HG03066 (cell line): ENCODE data around the gene KCTD15.

Experiments
- ATAC-seq: cut with Tn5 transposase; IDR thresholded peaks from one replicate; pipeline ENCODE4 v1.9.1; 2021; ENCODE audit warnings: low read depth; ENCODE audit not compliant: unreplicated experiment

Gene KCTD15

DNA sequence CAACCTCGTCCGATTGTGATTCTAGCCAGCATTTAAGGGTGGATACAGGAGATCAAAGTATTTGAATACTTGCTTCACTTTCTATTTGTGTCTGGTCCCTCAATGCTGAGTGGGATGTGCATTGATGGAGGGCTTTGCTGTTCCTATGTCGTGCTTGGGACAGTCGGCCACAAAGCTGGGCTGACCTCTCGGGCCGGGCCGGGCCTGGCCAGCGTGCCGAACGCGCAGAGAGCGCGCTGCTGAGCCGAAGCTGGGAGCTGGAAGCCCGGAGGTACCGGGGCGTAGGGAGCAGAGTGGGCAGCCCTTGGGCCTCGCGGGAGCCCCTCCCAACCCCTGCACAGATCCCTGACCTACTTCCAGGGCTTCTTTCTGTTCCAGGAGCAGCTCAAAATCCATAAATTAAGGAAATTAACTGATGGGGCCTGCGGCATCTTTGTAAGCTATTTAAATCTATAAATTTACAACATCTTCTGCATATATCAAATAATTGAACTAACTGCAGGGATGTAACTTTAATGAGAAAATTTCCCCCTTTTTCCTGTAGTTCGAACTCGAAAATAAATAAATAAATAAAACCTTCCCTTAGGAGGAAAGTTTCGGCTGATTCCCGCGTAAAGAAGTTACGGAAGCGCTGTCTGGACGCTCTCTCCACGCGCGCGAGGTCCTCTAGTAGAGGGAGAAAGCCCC is 1.8 kb upstream of the KCTD15 start:
- ATAC-seq, result no peak

GRCh38 chr19:33795370-33796163 is 1.1 kb upstream of the KCTD15 start:
- no peak for ATAC-seq

DNA sequence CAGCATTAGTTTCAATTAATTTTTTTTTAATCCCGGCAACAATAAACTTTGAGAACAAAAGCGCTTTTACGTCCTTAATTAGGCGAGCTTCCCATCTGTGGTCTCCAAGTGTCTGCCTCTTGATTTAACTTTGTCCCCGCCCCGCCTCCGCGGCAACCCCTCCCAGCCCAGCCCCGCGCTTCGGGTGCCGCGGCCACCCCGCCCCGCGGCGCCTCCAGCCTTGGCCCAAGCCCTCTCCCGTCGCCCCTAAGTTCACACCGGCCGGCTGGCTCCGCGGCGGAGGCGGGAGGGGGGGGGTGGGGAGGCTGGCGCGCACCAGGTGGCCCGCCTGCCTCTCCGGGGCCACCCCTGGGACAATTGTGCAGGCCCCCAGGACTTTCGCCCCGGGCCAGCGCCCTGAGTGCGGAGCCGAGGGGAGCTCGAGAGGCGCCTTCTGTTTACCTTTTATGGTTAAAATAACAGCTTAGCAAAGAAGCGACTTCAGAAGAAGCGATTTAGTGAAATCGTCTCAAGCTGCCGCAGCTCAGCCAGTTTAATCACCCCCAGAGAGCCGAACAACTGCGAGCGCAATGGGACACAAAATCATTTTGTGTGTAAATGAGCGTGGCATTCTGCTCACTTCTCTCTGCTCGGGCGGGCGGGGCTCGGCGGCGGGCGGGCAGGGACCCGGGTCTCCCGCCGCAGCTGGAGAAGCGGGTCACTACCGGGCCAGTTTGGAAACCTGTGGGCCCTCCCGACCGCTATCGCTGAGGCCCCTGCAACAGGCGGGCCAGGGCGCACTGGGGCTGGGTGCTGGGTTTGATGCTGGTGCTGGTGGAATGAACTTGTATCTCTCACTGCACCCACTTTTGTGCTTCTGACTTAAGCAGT is 1.4 kb downstream of the KCTD15 start:
- ATAC-seq, result no peak

DNA sequence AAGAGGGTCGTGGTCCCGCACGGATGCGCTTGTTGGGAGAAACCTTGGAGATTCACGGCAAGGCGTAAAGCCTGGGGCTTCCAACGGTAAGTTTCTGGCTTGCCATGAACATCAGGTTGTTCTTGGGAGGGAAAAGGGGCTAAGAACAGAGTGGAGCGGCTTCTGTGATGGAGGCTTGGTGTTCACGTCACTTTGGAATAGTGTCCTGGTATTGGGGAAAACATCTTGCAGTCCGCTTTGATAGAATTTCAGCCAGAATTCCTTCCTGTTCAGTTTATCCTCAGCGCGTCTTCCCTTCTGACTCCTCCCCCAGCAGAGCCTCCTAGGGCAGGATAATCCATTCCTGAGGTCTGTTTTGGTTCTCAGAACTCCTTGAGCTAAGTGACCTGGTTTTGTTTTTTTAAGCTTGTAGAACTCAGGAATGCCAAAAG is 2.0 kb downstream of the KCTD15 start:
- no peak for ATAC-seq

DNA sequence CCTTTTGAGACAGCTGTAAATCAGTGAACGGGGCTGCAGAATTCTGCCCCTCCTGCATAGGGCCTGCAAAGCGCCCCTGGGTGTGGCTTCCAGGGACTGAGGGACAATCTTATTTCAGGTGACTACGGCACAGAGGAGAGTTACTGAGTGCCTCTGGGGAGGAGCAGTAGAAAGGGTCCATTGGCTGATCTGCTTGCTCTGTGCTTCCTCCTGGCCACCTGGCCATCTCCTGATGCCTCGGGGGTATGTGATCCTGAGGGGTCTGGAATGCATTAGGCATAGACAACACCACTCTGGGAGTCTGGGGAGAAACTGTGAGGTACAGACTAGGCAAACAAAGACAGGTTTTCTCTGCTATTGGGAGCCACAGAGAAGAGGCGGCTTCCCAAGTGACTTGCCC is 2.8 kb downstream of the KCTD15 start:
- no peak for ATAC-seq

DNA sequence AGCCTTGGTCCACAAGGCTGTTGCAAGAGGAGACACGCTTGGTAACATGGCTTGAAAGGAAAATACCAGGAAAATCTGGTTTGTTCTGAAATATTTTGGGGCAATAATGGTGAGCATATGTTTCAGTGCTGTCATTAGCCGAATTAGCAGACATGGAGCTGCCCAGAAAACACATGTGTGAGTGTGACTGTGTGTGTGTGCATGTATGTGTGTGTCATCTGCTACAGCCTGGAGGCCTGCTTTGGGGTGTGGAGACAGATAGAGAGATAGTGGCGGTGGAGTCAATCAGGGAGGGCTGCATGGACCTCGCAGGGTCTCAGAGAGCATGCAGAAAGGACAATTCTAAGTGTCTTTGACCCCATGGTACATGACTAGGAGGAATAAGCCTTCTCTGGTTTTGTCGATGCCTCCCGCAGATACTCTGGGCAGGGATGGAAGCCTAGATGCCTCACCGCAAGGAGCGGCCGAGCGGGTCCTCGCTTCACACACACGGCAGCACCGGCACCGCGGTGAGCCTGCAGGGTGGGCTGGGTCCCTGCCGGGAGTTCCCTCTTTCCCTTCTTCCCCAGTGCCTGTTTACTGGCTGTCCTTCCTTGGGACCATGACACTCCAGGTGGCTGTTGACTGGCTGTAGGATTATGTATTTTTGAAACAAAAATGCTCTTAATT is 3.5 kb downstream of the KCTD15 start:
- ATAC-seq, result no peak

GRCh38 chr19:33801411-33801810 is 4.7 kb downstream of the KCTD15 start:
- ATAC-seq, result no peak

DNA sequence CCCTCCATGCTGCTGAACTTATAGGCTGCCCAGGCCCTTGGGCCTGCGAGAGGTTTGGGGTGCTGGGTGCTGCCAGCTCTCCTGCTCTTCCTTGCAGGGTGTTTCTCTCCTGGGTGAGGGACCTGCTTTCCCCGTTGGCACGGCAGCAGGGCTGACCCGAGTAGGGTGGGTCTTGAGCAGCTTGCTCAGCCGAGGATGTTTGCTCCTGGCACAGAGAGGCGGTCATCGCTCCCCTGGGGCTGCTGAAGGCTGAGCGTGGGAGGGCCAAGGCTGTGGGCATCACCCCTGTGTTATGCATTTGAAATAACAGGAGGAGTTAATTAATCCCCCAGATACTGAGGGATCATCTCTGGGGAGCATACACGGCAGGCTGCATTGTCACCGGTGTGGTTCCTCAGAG is 5.3 kb downstream of the KCTD15 start:
- ATAC-seq, result no peak

GRCh38 chr19:33802801-33803200 is 6.1 kb downstream of the KCTD15 start:
- no peak for ATAC-seq

DNA sequence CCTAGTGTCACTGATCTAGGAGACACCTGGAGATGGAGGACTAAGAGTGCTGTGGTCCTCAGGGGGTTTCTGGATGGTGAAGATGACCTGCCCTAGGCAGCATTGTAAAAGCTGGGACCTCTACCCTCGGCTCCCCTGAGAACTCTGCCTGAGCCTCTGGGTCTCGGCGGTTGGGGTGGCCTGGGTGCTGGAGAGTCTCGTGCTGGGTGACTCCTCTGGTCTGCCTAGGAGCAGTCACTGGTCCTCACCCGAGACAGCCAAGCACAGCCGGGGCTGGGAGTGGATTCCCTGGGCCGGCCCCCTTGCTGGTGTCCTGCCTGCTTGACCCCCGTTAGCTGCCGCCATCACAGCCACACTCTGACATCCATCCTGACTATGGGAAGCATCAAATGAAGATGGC is 6.7 kb downstream of the KCTD15 start:
- ATAC-seq, result no peak

- ATAC-seq, result no peak
Observed at GRCh38 chr19:33804021-33804799, 7.5 kb downstream of the KCTD15 start.

DNA sequence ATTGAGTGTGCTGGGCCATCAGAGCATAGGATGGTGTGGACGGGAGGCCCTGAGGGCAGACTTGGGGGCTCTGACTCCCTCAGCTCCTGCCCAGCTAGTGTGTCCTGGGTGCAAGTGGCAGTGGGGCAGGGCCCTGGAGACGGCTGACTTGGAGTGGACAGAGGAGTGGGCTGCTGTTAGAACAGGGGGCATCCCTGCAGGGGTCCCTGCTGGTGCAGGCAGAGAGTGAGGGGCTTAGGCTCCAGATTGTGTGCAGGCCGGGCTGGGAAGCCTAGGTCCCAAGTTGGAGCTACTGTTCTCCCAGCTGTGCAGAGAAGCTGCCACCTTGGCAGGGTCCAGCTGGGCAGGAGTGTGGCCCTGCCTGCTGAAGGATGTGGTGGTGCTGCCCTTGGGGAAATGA is 8.6 kb downstream of the KCTD15 start:
- no peak for ATAC-seq

- ATAC-seq, result no peak
Observed at GRCh38 chr19:33805840-33806433, 9.3 kb downstream of the KCTD15 start.

DNA sequence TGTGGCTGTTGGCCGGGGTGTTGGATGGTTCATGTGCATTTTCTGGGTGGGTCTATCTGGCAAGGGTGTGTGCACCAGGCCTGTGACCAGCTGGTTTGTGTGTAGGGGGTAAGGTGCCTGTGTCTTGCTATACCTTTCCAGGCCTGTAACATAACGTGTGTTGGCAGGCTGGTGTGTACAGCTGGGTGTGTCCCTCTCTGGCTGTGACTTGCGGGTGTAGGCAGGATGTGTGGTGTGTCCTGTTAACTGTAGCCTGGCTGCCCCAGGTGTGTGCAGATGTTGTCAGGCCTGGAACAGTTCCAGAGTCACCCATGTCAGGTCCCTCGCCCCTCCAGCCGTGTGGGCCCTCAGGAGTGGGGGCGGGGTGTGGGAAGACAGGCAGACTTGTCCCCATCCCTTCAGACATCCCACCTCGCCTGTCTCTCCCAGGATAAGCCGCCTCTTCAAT is 9.8 kb downstream of the KCTD15 start:
- ATAC-seq, result no peak

DNA sequence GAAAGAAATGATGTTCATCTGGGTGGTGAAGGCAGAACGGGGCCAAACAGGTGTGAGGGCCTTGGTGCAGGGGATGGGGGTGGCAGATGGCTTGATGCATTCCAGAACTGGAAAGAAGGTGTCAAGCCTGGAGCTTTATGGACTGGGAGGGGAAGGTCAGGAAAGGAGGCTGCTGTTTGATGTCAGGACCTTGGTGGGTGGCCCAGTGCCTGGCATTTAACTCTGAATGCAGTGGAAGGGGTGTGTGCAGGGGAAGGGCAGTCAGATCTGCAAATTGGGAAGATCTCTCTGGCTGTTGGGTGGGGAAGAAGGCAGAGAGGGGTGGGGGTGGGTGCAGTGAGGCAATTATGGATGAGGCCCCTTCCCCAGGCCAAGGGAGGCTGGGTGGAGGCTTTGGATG is 11.7 kb downstream of the KCTD15 start:
- ATAC-seq, result no peak

DNA sequence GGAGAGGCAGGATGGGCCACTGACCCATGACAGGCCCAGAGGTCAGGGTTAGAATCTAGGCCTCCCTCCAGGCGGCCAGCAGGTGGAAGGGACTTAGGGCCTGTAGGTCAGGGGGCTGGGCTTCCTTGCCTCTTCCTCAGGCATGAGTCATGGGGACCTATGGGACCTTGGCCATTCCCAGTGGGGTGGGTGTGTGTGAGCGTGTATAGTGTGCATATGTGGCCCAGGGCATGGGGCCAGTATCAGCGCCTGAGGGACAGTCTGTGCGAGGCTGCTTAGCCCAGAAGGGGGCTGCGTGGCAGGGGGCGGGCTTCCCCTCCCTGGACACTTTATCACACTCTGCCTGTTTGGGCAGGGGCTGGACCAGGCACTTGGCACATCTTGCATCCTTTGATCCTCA is 13.3 kb downstream of the KCTD15 start:
- no peak for ATAC-seq

DNA sequence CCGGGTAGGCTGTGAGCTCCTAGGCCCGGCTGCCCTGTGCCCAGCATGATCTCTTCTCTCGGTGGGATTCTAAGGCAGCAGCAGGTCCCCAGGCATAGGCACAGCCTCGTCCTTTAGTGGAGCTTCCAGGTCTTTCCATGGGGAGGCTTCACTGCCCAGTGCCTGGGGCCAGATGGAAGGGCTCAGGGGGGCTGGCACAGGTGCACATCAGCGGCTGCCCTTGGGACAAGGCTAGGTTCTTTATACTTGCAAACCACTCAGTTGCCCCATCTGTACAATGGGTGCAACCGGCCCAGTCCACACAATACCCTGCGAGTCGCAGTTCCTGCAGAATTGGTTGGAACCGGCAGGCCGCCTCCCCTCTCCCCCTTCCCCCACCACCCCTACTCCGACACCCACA is 14.2 kb downstream of the KCTD15 start:
- no peak for ATAC-seq

DNA sequence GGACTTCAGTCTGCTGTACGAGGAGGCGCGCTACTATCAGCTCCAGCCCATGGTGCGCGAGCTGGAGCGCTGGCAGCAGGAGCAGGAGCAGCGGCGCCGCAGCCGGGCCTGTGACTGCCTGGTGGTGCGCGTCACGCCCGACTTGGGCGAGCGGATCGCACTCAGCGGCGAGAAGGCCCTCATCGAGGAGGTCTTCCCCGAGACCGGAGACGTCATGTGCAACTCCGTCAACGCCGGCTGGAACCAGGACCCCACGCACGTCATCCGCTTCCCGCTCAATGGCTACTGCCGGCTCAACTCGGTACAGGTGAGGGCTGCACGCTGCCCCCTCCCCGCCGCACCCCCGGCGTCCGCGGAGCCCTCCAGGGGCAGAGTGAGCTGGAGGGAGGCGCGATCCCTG is 14.6 kb downstream of the KCTD15 start:
- no peak for ATAC-seq

DNA sequence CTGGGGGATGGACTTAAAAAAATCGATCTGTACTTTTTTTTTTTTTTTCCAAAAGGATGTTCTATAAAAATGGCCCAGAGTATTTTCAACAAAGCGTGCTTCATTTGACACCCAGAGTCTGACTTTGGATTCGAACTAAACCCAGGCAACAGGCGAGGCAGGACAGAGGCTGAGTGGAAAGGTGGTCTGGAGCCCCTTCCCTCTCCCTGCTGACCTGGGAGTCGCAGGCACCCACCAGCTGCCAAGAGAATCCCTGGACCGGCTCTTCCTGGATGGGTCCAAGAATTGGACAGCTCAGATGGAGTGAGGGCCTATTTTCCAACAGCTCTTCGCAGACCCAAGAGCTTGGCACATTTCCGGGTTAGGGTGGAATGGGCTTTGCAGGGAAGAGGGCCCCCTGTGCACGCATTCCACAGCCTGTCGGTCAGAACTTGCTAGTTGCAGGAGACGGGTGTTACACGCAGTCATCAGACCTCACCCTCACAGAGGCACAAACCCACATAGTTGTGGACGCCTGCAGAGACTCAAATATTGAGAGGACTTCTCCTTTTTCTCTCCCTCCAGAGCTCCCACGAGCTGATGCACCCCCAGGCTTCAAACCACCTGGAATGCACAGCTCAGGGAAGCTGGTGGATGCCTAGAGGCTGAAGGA is 15.2 kb downstream of the KCTD15 start:
- no peak for ATAC-seq
